Stomach (tissue), 9 donors: ENCODE measurements around the gene PPP1R3D. TPM values are rescaled to one million over a fixed set of nuclear protein-coding genes. Genes with fewer than 3 reads are reported as not detected.

ENCODE experiments used
- DNase-seq, 2 donors: peaks; one replicate each; pipeline versions ENCODE4 v3.0.0 to v3.0.0-alpha.2; 2013 to 2019
- H3K27ac ChIP-seq, 5 donors: fragments of 200-600 bp in 4 of 5; sonication (generic) in 4 of 5; one replicate each; pipeline ENCODE4 v1.5.1; 2013 to 2019; ENCODE audit warnings: mild to moderate bottlenecking in 1 of 5, moderate library complexity in 1 of 5
- H3K27me3 ChIP-seq, 3 donors: fragments of 200-600 bp; sonication (generic); one replicate each; pipeline ENCODE4 v1.5.1; 2017 to 2019; ENCODE audit warnings: mixed run types in 1 of 3
- H3K36me3 ChIP-seq, 4 donors: fragments of 200-600 bp; sonication (generic); 1 replicate in 3 of 4; 2 replicates in 1 of 4; pipeline ENCODE4 v1.5.1; 2016 to 2019
- H3K4me1 ChIP-seq, 4 donors: fragments of 200-600 bp; sonication (generic); one replicate each; pipeline ENCODE4 v1.5.1; 2016 to 2019
- H3K4me3 ChIP-seq, 4 donors: fragments of 200-600 bp; sonication (generic) in 3 of 4; one replicate each; pipeline ENCODE4 v1.5.1; 2016 to 2019; ENCODE audit warnings: mild to moderate bottlenecking in 1 of 4
- H3K9me3 ChIP-seq, 4 donors: fragments of 200-600 bp; sonication (generic); one replicate each; pipeline ENCODE4 v1.5.1; 2016 to 2019
- EP300 ChIP-seq: sonication (generic); formaldehyde crosslinking; IDR thresholded peaks from one replicate; pipeline ENCODE4 v1.6.1; 2017; ENCODE audit warnings: antibody characterized with exemption
- POLR2A ChIP-seq, 4 donors: fragments of 450-650 bp; IDR thresholded peaks; one replicate each; pipeline ENCODE4 v1.6.1; 2016; ENCODE audit warnings: antibody characterized with exemption in 4 of 4, control low read depth in 2 of 4, mild to moderate bottlenecking in 1 of 4, moderate library complexity in 1 of 4
- POLR2AphosphoS5 ChIP-seq, 3 donors: sonication (generic); formaldehyde crosslinking; IDR thresholded peaks; one replicate each; pipeline ENCODE4 v1.6.1; 2016; ENCODE audit warnings: antibody characterized with exemption in 3 of 3
- WGBS, 5 donors: extraction: QIAGEN DNeasy Blood & Tissue Kit in 3 of 5; methylation state at CpG; one replicate each; pipeline versions ENCODE4 v1.1.5 to v1.1.7; 2013 to 2018; 5-methylcytosine and 5-hydroxymethylcytosine counted together
- intact Hi-C: fragments of 100-400 bp; cut with DNase I; formaldehyde crosslinking; loops from one replicate; pipeline ENCODE4 v1.15.1; 2023; ENCODE audit warnings: low total_unique reads
- polyA plus RNA-seq, 3 donors: library from polyadenylated mRNA; stranded (reverse); fragments of 200-250 nt; gene quantifications; one replicate each; pipeline ENCODE4 v1.2.3, GENCODE V29; 2013
- total RNA-seq, 5 donors: library from RNA; depleted of rRNA; stranded (reverse); fragments of >200 nt; gene quantifications; one replicate each; pipeline versions ENCODE4 v1.1.0 to v1.2.3, GENCODE V29; 2014 to 2016
- TF ChIP-seq, protein P1 (sequence below), 7 experiments: fragments of 450-650 bp in 4 of 7; fragments of 200-600 bp in 3 of 7; sonication (generic) in 3 of 7; IDR thresholded peaks; one replicate each; pipeline ENCODE4 v1.5.1; 2016 to 2019; ENCODE audit warnings: antibody characterized with exemption in 7 of 7, control low read depth in 2 of 7, mild to moderate bottlenecking in 1 of 7
- donor health status: healthy with polysubstance abuse.
- donor health status: Bipolar disorder and iron deficiency.
- donor health status: healthy.

The PPP1R3D gene
- total and polyA plus RNA-seq, 8 donors: 0.58 to 7.1 (median 3.8) TPM

DNA sequence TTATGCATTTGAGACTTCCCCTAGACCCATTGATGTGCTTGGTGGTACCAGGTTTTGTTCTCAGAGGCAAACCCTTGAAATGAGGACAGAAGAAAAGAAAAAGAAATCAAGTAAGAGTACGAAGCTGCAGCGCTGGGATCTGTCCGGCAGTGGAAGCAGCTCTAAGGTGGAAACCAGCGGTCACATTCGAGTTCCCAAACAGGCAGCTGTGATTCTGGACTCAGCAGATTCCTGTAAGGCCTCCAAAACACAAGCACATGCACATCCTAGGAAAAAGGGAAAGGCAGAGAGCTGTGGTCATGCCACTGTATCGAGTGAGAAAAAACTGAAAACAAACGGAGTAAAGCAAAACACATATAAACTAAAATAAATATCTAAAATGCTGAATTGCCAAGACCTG is 4.6 kb upstream of the PPP1R3D start:
- no peaks in the 10 kb centered on the region for H3K9me3 ChIP-seq
- no peak overlapping the region for H3K27ac ChIP-seq
- 84 to 96% (median 88%) methylated on average over 7 of the region's 7 CpGs for WGBS, 5 donors
- TF ChIP-seq EP300: no peak
- no peak for TF ChIP-seq POLR2AphosphoS5 (IDR thresholded peaks at IDR 0.05)
- no peak for TF ChIP-seq POLR2A (IDR thresholded peaks at IDR 0.05)
- TF ChIP-seq, protein P1, sequence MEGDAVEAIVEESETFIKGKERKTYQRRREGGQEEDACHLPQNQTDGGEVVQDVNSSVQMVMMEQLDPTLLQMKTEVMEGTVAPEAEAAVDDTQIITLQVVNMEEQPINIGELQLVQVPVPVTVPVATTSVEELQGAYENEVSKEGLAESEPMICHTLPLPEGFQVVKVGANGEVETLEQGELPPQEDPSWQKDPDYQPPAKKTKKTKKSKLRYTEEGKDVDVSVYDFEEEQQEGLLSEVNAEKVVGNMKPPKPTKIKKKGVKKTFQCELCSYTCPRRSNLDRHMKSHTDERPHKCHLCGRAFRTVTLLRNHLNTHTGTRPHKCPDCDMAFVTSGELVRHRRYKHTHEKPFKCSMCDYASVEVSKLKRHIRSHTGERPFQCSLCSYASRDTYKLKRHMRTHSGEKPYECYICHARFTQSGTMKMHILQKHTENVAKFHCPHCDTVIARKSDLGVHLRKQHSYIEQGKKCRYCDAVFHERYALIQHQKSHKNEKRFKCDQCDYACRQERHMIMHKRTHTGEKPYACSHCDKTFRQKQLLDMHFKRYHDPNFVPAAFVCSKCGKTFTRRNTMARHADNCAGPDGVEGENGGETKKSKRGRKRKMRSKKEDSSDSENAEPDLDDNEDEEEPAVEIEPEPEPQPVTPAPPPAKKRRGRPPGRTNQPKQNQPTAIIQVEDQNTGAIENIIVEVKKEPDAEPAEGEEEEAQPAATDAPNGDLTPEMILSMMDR (IDR thresholded peaks at IDR 0.05): no peak
- H3K36me3 ChIP-seq: peaks cover 13 to 40% (median 32%) of the 10 kb centered on the region in 4 donors
- peaks cover 8 to 61% (median 23%) of the 10 kb centered on the region in 4 donors for H3K4me1 ChIP-seq
- intact Hi-C loops: no loop called here
- no peak for DNase-seq
- H3K27me3 ChIP-seq: no peaks in the 10 kb centered on the region
- H3K4me3 ChIP-seq: no peak overlapping the region

DNA sequence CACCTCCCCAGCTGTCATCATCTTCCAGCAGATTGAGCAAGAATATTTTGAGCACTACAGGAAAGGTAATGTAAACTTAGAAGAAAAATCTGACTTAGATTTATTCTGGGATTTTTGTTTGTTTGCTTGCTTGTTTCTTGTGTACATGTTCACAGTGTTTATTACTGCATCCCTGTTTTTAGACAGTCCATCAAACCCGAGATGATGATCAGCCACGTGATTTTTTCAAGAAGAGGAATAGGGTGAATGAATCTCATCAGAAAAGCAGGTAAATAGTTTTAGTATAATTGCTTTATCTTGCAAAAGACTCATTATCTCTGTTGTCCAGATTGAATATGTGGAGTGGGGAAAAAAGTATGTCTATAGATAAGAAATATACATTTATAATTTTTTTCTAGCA is 2.1 kb upstream of the PPP1R3D start:
- WGBS, 5 donors: 76 to 86% (median 77%) methylated on average over 2 of the region's 2 CpGs

DNA sequence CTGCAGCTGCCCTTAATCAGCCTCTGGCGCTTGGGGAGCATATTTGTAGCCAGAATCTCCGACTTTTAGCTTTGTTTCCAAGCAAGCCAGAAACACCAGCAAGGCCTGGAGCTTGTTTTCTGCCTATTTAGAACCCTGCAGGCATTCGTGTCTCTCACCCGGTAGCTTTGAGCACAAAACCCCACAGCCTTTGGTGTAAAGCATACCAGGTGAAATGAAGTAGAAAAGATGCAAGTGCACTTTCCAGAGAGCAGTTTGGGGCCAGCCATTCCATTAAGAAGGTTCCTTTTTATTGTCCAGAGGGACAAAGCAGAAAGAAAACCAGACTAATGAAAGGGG is 820 bp upstream of the PPP1R3D start:
- Histone ChIP-seq H3K4me3 (peak overlapping the region; percentile 63 to 81 (median 72)), H3K4me1 (peaks cover 29 to 66% (median 52%) of the 10 kb centered on the region in 4 donors), H3K27me3 (no peaks in the 10 kb centered on the region), H3K36me3 (peaks cover 13 to 35% (median 31%) of the 10 kb centered on the region in 4 donors), H3K9me3 (no peaks in the 10 kb centered on the region), H3K27ac (peak overlapping the region; percentile 93 to 99 (median 94))
- TF ChIP-seq, protein P1 (IDR thresholded peaks at IDR 0.05): no peak
- no peak for TF ChIP-seq POLR2AphosphoS5 (IDR thresholded peaks at IDR 0.05)
- no peak for TF ChIP-seq EP300
- TF ChIP-seq POLR2A (IDR thresholded peaks at IDR 0.05): no peak
- 0 to 4% (median 0%) methylated on average over 3 to 4 of the region's 4 CpGs for WGBS, 5 donors
- DNase-seq: no peak
- intact Hi-C loops: no loop called here

More for the DNA sequence above, 2.1 kb upstream of the PPP1R3D start:
- H3K4me1 ChIP-seq: peaks cover 29 to 58% (median 41%) of the 10 kb centered on the region in 4 donors
- no peaks in the 10 kb centered on the region for H3K9me3 ChIP-seq
- no peak for DNase-seq
- TF ChIP-seq POLR2A (IDR thresholded peaks at IDR 0.05) (no peak), POLR2AphosphoS5 (IDR thresholded peaks at IDR 0.05) (no peak), EP300 (no peak)
- TF ChIP-seq, protein P1 (IDR thresholded peaks at IDR 0.05): no peak
- H3K36me3 ChIP-seq: peaks cover 13 to 39% (median 32%) of the 10 kb centered on the region in 4 donors
- H3K27ac ChIP-seq: peak overlapping the region in 1 of 5 donors; percentile 94
- intact Hi-C loops: no loop called here
- H3K27me3 ChIP-seq: no peaks in the 10 kb centered on the region
- no peak overlapping the region for H3K4me3 ChIP-seq

DNA sequence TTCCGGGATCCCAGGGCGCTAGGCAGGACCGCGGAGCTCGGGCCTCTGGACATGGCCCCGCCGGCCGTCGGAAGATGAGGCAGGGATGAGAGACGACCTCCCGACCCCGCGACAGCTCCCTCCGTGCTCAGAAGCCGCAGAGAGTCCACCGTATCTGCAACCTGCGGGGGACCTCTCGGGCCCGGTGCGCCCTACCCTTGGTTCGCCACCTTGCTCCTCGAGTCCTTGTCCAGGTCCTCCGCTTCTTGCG is 301 bp downstream of the PPP1R3D start:
- TF ChIP-seq POLR2AphosphoS5 (IDR thresholded peaks at IDR 0.05): no peak
- no peak for TF ChIP-seq EP300
- TF ChIP-seq, protein P1 (IDR thresholded peaks at IDR 0.05): no peak
- TF ChIP-seq POLR2A (IDR thresholded peaks at IDR 0.05): no peak
- peaks cover 12 to 26% (median 23%) of the 10 kb centered on the region in 4 donors for H3K36me3 ChIP-seq
- no peaks in the 10 kb centered on the region for H3K9me3 ChIP-seq
- 0% methylated on average over 7 to 24 of the region's 24 CpGs for WGBS, 5 donors
- H3K27ac ChIP-seq: peak overlapping the region; percentile 93 to 99 (median 94)
- H3K4me3 ChIP-seq: peak overlapping the region; percentile 63 to 81 (median 72)
- H3K4me1 ChIP-seq: peaks cover 29 to 66% (median 52%) of the 10 kb centered on the region in 4 donors
- peak; percentile 48 to 67 for DNase-seq
- no peaks in the 10 kb centered on the region for H3K27me3 ChIP-seq
- intact Hi-C loops: no loop called here
